Spleen (tissue), 11 donors: ENCODE results near the gene RFX2. TPM values are rescaled to one million over a fixed set of nuclear protein-coding genes. Genes with fewer than 3 reads are reported as not detected.
A peak's percentile ranks its signal among the peaks of the same experiment; 100 is the strongest.

ENCODE experiments used
- DNase-seq: peaks from one replicate; pipeline ENCODE4 v3.0.0-alpha.2; 2020
- H3K27ac ChIP-seq, 8 donors: fragments of 200-600 bp; sonication (generic) in 7 of 8; 1 replicate in 4 of 8; 2 replicates in 4 of 8; pipeline versions ENCODE4 v1.5.0 to v1.8.0; 2016 to 2021; ENCODE audit warnings: inconsistent platforms in 4 of 8, mild to moderate bottlenecking in 4 of 8, moderate library complexity in 1 of 8
- H3K27me3 ChIP-seq, 7 donors: fragments of 200-600 bp; sonication (generic) in 6 of 7; replicated peaks in 1 of 7; 1 replicate in 4 of 7; 2 replicates in 3 of 7; pipeline versions ENCODE4 v1.5.0 to v1.8.0; 2016 to 2021; ENCODE audit warnings: inconsistent platforms in 3 of 7, mild to moderate bottlenecking in 1 of 7
- H3K36me3 ChIP-seq, 6 donors: fragments of 200-600 bp; sonication (generic) in 5 of 6; 1 replicate in 4 of 6; 2 replicates in 2 of 6; pipeline versions ENCODE4 v1.5.0 to v1.8.0; 2016 to 2021; ENCODE audit warnings: inconsistent platforms in 2 of 6
- H3K4me1 ChIP-seq, 6 donors: fragments of 200-600 bp; sonication (generic) in 5 of 6; 1 replicate in 3 of 6; 2 replicates in 3 of 6; pipeline versions ENCODE4 v1.5.0 to v1.8.0; 2016 to 2021; ENCODE audit warnings: inconsistent platforms in 3 of 6
- H3K4me3 ChIP-seq, 8 donors: fragments of 200-600 bp; sonication (generic) in 7 of 8; 1 replicate in 4 of 8; 2 replicates in 4 of 8; pipeline versions ENCODE4 v1.5.0 to v1.8.0; 2016 to 2021; ENCODE audit warnings: inconsistent platforms in 4 of 8, mild to moderate bottlenecking in 4 of 8, moderate library complexity in 2 of 8
- H3K9me3 ChIP-seq, 8 donors: fragments of 200-600 bp; sonication (generic) in 7 of 8; 1 replicate in 4 of 8; 2 replicates in 4 of 8; pipeline versions ENCODE4 v1.5.0 to v1.8.0; 2016 to 2021; ENCODE audit warnings: inconsistent platforms in 4 of 8
- POLR2A ChIP-seq, 3 donors: fragments of 450-650 bp; IDR thresholded peaks; one replicate each; pipeline ENCODE4 v1.5.1; 2017; ENCODE audit warnings: antibody characterized with exemption in 3 of 3, mild to moderate bottlenecking in 1 of 3
- POLR2AphosphoS5 ChIP-seq, 3 donors: sonication (generic); formaldehyde crosslinking; IDR thresholded peaks; one replicate each; pipeline ENCODE4 v1.5.1; 2017; ENCODE audit warnings: antibody characterized with exemption in 3 of 3
- WGBS, 5 donors: extraction: QIAGEN DNeasy Blood & Tissue Kit in 3 of 5; methylation state at CpG; one replicate each; pipeline versions ENCODE4 v1.1.5 to v1.1.7; 2013 to 2018; 5-methylcytosine and 5-hydroxymethylcytosine counted together
- intact Hi-C: fragments of 100-400 bp; cut with DNase I; formaldehyde crosslinking; loops from one replicate; pipeline ENCODE4 v1.15.0; 2023; ENCODE audit warnings: low total_unique reads
- polyA plus RNA-seq, 3 donors: library from polyadenylated mRNA; stranded (reverse); fragments of 200-250 nt; gene quantifications; one replicate each; pipeline ENCODE4 v1.2.1, GENCODE V29; 2013
- total RNA-seq, 7 donors: library from RNA; depleted of rRNA in 3 of 7; stranded (reverse); fragments of >200 nt in 3 of 7; fragmentation: NEBNext Ultra II Directional in 4 of 7; extraction: Animal tissue kit (Norgen Biotek cat#: 25700) in 4 of 7; gene quantifications; one replicate each; pipeline versions ENCODE4 v1.1.0 to v1.2.1, GENCODE V29; 2016 to 2021
- TF ChIP-seq, protein P1 (sequence below), 11 experiments: fragments of 200-600 bp in 7 of 11; fragments of 450-650 bp in 4 of 11; sonication (generic) in 4 of 11; IDR thresholded peaks in 8 of 11; conservative IDR thresholded peaks in 3 of 11; 1 replicate in 7 of 11; 2 replicates in 4 of 11; pipeline versions ENCODE4 v1.4.0 to v1.8.0; 2016 to 2021; ENCODE audit warnings: antibody characterized with exemption in 11 of 11, inconsistent platforms in 4 of 11, mild to moderate bottlenecking in 1 of 11
- donor health status: healthy with polysubstance abuse.
- donor health status: DM: no; HTN: no; CAD: no; lungs with moderate emphysema.
- donor health status: DM: no; HTN: no; CAD: no.
- donor health status: Bipolar disorder and iron deficiency.
- donor health status: healthy.
- donor health status: DM: no; HTN: no; CAD: no.
- donor health status: DM: yes; HTN: yes; CAD: no.

The RFX2 gene
- total and polyA plus RNA-seq, 10 donors: 1.1 to 15.8 (median 7.8) TPM

DNA sequence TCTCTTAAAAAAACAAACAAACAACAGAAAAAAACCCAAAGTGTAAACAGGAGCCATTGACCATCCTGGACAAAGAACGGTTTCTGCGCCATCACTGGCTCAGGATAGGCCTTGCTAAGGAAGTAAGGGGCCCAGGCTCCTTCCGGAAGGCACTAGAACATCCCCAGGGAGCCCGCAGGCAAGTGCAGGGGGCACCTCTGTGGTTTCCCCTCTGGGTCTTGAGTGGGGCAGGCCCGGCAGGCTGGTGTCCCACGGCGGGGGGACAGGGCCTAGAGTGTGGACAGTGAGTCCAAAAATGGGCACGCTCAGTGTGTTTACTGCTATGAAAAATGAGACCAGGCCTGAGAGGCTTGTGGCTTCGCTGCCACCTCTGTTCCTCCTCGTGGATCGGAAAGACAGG lies 117.5 kb downstream of the RFX2 start:
- peak overlapping the region in 1 of 8 donors; percentile 18 for H3K27ac ChIP-seq
- H3K4me3 ChIP-seq: no peak overlapping the region
- no peaks in the 10 kb centered on the region for H3K9me3 ChIP-seq
- H3K4me1 ChIP-seq: peaks cover 4 to 31% (median 18%) of the 10 kb centered on the region in 6 donors
- TF ChIP-seq, protein P1, sequence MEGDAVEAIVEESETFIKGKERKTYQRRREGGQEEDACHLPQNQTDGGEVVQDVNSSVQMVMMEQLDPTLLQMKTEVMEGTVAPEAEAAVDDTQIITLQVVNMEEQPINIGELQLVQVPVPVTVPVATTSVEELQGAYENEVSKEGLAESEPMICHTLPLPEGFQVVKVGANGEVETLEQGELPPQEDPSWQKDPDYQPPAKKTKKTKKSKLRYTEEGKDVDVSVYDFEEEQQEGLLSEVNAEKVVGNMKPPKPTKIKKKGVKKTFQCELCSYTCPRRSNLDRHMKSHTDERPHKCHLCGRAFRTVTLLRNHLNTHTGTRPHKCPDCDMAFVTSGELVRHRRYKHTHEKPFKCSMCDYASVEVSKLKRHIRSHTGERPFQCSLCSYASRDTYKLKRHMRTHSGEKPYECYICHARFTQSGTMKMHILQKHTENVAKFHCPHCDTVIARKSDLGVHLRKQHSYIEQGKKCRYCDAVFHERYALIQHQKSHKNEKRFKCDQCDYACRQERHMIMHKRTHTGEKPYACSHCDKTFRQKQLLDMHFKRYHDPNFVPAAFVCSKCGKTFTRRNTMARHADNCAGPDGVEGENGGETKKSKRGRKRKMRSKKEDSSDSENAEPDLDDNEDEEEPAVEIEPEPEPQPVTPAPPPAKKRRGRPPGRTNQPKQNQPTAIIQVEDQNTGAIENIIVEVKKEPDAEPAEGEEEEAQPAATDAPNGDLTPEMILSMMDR (IDR thresholded peaks at IDR 0.05 in 8 of 11, conservative IDR thresholded peaks at IDR 0.05 in 3 of 11): no peak
- no peak for TF ChIP-seq POLR2A (IDR thresholded peaks at IDR 0.05)
- no peak for TF ChIP-seq POLR2AphosphoS5 (IDR thresholded peaks at IDR 0.05)
- WGBS, 5 donors: 69 to 82% (median 75%) methylated on average over 11 of the region's 11 CpGs
- no peak for DNase-seq
- H3K27me3 ChIP-seq: no peaks in the 10 kb centered on the region
- H3K36me3 ChIP-seq: peaks cover 0 to 40% (median 0%) of the 10 kb centered on the region in 6 donors
- intact Hi-C loops: no loop called here

GRCh38 chr19:5991244-5991838 lies 119.0 kb downstream of the RFX2 start:
- Histone ChIP-seq H3K27ac (no peak overlapping the region), H3K27me3 (no peaks in the 10 kb centered on the region), H3K4me3 (no peak overlapping the region), H3K36me3 (peaks cover 0 to 31% (median 0%) of the 10 kb centered on the region in 6 donors), H3K9me3 (no peaks in the 10 kb centered on the region), H3K4me1 (peaks cover 4 to 42% (median 25%) of the 10 kb centered on the region in 6 donors)
- no peak for TF ChIP-seq POLR2A (IDR thresholded peaks at IDR 0.05)
- intact Hi-C loops: no loop called here
- 83 to 100% (median 94%) methylated on average over 7 to 8 of the region's 8 CpGs for WGBS, 5 donors
- DNase-seq: no peak

- 55 to 86% (median 69%) methylated on average over 17 of the region's 17 CpGs for WGBS, 5 donors
- intact Hi-C loops: no loop called here
- no peaks in the 10 kb centered on the region for H3K9me3 ChIP-seq
- peak overlapping the region in 1 of 8 donors; percentile 19 for H3K4me3 ChIP-seq
- no peak for DNase-seq
- H3K4me1 ChIP-seq: peaks cover 4 to 42% (median 25%) of the 10 kb centered on the region in 6 donors
- H3K27me3 ChIP-seq: no peaks in the 10 kb centered on the region
- no peak for TF ChIP-seq POLR2AphosphoS5 (IDR thresholded peaks at IDR 0.05)
- H3K36me3 ChIP-seq: peaks cover 0 to 21% (median 0%) of the 10 kb centered on the region in 6 donors
- H3K27ac ChIP-seq: no peak overlapping the region
These were observed 120.0 kb downstream of the RFX2 start for GRCh38 chr19:5990289-5990797.

DNA sequence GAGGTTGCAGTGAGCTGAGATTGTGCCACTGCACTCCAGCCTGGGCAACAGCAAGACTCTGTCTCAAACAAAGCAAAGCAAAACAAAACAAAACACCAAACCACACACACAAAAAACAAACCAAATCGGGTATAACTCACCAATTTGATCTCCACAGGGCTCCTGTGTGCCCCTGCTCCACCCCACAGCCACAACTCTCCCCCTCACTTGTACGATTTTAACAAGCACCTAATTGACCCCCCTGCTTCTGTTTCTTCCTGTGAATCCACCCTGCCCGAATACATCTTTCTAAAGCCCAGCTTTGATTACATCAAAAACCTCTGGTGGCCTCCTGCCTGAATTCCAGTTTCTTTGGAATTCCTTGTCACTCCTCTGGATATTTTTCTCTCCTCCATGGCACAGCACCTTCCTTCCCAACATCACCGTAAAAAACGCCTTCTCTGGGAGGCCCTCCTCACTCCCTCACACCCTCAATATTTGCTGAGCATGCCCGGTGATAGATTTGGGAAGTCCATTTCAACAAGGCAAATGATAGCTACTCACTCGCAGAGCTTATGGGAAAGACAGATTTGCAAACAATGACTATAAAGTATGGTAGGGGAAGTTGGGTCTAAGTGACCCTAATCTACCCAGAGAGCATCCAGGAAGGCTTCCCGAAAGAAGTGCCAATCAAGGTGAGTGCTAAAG lies 120.8 kb downstream of the RFX2 start:
- peaks cover 4 to 40% (median 23%) of the 10 kb centered on the region in 6 donors for H3K4me1 ChIP-seq
- no peak overlapping the region for H3K4me3 ChIP-seq
- WGBS, 5 donors: 76 to 82% (median 79%) methylated on average over 8 of the region's 8 CpGs
- no peaks in the 10 kb centered on the region for H3K27me3 ChIP-seq
- intact Hi-C loops: no loop called here
- no peaks in the 10 kb centered on the region for H3K9me3 ChIP-seq
- TF ChIP-seq POLR2A (IDR thresholded peaks at IDR 0.05) (no peak), POLR2AphosphoS5 (IDR thresholded peaks at IDR 0.05) (no peak)
- TF ChIP-seq, protein P1 (IDR thresholded peaks at IDR 0.05 in 8 of 11, conservative IDR thresholded peaks at IDR 0.05 in 3 of 11): no peak
- DNase-seq: no peak
- H3K27ac ChIP-seq: no peak overlapping the region
- H3K36me3 ChIP-seq: peaks cover 0 to 13% (median 0%) of the 10 kb centered on the region in 6 donors
